ENCODE results near the gene SCAI. TPM values are rescaled to one million over a fixed set of nuclear protein-coding genes. Genes with fewer than 3 reads are reported as not detected.

Gene SCAI
- total and polyA plus RNA-seq, 9 of the 15 experiments (the other 6 are each of a cell fraction or from before 2014, with no cell fraction given) = 0.70 to 12.4 (median 4.2) TPM

GRCh38 chr9:124940894-124941678 is 202.2 kb downstream of the SCAI start, which contains the start of gene GOLGA1 (continued):
- no peak for TF ChIP-seq ZNF79 (CRISPR knock-in tag; IDR thresholded peaks at IDR 0.05; ENCODE audit: low read depth)
- no peak for TF ChIP-seq CBX3 (IDR thresholded peaks at IDR 0.05; ENCODE audit: borderline replicate concordance in 1 of 2, low read length in 2 of 2)
- TF ChIP-seq, protein P1, sequence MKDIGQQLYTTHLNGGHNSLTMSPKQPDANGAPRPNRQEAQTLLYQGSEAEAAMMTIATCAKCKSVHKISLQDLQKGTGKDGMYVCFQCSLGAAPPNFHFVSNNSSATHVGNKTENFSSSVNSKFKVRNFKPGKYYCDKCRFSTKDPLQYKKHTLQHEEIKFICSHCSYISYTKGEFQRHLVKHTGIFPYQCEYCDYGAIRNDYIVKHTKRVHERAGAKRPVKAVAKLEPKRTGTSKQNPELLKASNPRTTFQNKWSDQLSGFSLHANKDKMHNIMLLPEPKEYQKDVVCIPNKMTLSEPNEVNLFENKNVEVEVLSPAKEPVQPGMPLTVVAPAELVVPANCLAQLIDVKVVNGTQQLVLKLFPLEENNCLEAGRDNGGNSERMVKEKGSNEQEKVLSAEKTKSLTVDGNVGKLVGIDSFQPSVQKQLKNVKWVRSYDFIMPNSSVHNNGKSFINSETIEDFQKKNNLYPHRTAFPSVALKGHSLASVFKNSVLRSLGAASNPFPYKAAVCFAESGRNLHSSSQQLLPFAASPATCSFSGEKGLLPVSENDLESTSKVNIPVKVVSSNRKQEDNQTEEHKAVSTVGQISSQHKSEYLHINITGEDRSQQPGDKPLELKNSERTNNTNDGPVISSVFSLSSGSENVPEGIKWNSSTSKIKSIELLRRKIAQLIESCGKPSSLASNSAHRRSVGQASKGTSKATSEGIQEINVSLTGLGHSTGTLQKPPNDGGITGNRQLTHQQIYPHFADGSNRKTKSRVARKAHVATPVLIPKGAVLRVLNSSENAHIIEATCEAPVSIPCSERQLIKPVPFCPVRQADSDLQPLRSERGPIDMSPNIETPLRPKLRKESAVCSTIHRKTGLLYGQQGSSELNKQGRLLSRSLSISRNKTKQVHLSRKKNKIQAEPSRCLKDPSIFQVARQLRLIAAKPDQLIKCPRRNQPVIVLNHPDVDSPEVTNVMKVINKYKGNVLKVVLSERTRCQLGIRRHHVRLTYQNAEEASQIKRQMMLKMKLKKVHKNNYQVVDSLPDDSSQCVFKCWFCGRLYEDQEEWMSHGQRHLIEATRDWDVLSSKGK (CRISPR knock-in tag; IDR thresholded peaks at IDR 0.05) = no peak
- TF ChIP-seq KLF10 (CRISPR knock-in tag; IDR thresholded peaks at IDR 0.05) = no peak
- no peak for TF ChIP-seq RBM25 (IDR thresholded peaks at IDR 0.05; ENCODE audit: low read depth, low read length, severe bottlenecking)
- no peak for TF ChIP-seq ZNF699 (CRISPR knock-in tag; IDR thresholded peaks at IDR 0.05; ENCODE audit: insufficient replicate concordance)
- TF ChIP-seq, protein P2, sequence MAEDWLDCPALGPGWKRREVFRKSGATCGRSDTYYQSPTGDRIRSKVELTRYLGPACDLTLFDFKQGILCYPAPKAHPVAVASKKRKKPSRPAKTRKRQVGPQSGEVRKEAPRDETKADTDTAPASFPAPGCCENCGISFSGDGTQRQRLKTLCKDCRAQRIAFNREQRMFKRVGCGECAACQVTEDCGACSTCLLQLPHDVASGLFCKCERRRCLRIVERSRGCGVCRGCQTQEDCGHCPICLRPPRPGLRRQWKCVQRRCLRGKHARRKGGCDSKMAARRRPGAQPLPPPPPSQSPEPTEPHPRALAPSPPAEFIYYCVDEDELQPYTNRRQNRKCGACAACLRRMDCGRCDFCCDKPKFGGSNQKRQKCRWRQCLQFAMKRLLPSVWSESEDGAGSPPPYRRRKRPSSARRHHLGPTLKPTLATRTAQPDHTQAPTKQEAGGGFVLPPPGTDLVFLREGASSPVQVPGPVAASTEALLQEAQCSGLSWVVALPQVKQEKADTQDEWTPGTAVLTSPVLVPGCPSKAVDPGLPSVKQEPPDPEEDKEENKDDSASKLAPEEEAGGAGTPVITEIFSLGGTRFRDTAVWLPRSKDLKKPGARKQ (CRISPR knock-in tag; IDR thresholded peaks at IDR 0.05) = no peak
- TF ChIP-seq BMI1 (IDR thresholded peaks at IDR 0.05; ENCODE audit: low read length) = no peak
- TF ChIP-seq PPARD (CRISPR knock-in tag; IDR thresholded peaks at IDR 0.05) = no peak
- TF ChIP-seq RAD21 (CRISPR knock-in tag; conservative IDR thresholded peaks at IDR 0.05 in 1 of 2, IDR thresholded peaks at IDR 0.05 in 1 of 2) = 0 out of 4 replicates have a peak, but pooled peaks of 1 of the 2 experiments have one; percentile 6
- no peak for TF ChIP-seq MAFG (tag; conservative IDR thresholded peaks at IDR 0.05)
- TF ChIP-seq LCOR (CRISPR knock-in tag; IDR thresholded peaks at IDR 0.05) = 0 out of 2 replicates have a peak, but pooled peaks have one; percentile 39
- no peak for TF ChIP-seq ZNF140 (CRISPR knock-in tag; IDR thresholded peaks at IDR 0.05)
- TF ChIP-seq RB1 (IDR thresholded peaks at IDR 0.05; ENCODE audit: low read depth) = peak; percentile 78; the same call in 1 of the 2 replicates
- TF ChIP-seq GTF3C2 (IDR thresholded peaks at IDR 0.05; ENCODE audit: borderline replicate concordance, extremely low read depth, insufficient read length) = no peak
- peak; percentile 80 for TF ChIP-seq SIN3B (IDR thresholded peaks at IDR 0.05; ENCODE audit: low read depth)
- TF ChIP-seq HDGF (IDR thresholded peaks at IDR 0.05) = no peak
- no peak for TF ChIP-seq ZNF217 (CRISPR knock-in tag; IDR thresholded peaks at IDR 0.05)
- no peak for TF ChIP-seq MCM3 (IDR thresholded peaks at IDR 0.05)
- peak; percentile 99 for TF ChIP-seq RBFOX2 (IDR thresholded peaks at IDR 0.05; ENCODE audit: low read depth, low read length)
- TF ChIP-seq SLC30A9 (CRISPR knock-in tag; IDR thresholded peaks at IDR 0.05) = no peak

Data from K562 (cell line).